SHP77 treated with DMSO at 0.1 percent for 48 hours (cell line): ENCODE data around the gene AP2A2.

Experiments used
- DNase-seq: peaks from one replicate; lab custom pipeline; 2025; lab: John Stamatoyannopoulos, UW

AP2A2 gene

GRCh38 chr11:1042626-1043562 is 117.2 kb downstream of the AP2A2 start:
- DNase-seq: no peak

- no peak for DNase-seq
These were observed 118.0 kb downstream of the AP2A2 start for GRCh38 chr11:1043563-1044096.

DNA sequence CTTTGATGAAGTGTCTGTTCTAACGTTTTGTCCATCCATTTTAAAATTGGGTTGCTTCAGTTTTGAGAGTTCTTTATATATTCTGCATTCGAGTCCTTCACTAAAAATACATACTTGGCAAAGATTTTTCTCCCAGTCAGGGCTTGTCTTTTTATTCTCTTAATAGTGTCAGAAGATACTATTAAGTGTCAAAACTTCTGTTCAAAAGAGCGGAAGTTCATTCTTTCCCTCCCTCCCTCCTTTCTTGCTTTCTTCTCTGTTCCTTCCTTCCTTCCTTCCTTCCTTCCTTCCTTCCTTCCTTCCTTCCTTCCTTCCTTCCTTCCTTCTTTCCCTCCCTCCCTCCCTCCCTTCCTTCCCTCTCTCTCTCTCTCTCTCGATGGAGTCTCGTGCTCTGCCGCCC is 118.5 kb downstream of the AP2A2 start:
- no peak for DNase-seq

DNA sequence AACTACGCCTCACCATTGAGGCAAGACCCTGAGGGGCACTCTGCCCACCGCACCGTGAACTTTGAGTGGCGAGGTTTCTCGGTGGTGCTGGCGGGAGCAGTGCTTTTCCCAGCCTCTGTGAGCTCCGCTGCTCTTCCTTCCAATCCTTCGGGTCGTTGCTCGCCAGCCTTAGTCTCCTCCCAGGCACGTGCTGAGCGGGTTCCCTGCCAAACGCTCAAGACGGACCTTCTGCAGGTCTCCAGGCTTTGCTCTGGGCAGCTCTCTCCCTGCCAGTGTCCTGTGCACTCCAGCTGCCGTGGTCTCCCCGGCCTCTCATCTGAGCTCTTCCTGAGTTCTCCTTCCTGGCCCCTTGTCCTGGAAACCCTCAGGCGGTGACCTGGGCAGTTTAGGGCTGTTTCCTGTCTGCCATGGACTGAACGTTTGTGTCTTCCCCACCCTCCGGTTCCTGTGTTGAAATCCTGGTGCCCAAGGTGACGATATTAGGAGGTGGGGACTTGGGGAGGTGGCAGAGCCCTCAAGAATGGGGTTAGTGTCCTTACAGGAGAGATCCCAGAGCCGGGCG is 122.0 kb downstream of the AP2A2 start:
- DNase-seq: no peak

DNA sequence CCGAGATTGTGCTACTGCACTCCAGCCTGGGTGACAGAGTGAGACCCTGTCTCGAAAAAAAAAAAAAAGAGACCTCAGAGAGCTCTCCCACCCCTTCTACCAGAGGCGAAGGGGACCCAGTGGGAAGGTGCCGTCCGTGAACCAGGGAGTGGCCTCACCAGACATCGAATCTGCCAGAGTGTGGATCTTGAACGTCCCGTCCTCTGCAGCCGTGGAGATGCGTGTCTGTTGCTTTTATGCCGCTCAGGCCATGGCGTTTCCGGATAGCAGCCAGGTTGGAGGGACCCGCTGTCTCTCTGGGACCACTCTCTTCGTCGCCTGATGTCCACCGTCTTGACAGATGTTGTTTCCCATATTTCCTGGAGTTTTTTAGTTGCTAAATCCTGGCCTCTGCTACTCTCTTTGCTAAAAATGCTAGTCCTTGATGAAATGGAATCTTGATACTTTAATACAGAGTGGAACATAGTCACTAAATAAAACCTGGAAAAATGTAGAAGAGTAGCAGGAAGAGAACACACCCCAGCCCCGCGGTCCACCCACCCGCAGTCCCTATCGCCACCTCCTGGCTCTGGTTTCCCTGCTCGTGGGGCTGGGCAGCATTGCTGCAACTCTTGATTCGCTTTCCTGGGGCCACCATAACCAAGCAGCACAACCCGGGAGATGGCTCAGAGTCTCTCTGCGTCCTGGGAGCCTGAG is 122.9 kb downstream of the AP2A2 start:
- DNase-seq: no peak

DNA sequence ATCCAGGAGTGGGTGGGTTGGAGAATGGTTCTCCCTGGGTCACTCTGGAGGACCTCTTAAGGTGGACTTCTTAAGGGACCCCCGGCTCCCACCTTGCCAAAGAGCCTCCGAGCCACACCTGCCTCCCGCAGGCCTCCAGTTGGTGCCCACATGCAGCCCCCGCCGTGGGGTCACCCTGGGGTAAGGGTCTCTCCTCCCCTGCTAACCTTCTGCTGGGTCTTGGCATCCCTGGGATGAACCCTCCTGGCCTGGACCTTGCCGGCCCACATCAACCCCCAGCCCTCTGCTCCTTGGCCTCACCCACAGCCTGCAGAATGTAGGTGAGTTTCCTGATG is 123.4 kb downstream of the AP2A2 start:
- DNase-seq: no peak

DNA sequence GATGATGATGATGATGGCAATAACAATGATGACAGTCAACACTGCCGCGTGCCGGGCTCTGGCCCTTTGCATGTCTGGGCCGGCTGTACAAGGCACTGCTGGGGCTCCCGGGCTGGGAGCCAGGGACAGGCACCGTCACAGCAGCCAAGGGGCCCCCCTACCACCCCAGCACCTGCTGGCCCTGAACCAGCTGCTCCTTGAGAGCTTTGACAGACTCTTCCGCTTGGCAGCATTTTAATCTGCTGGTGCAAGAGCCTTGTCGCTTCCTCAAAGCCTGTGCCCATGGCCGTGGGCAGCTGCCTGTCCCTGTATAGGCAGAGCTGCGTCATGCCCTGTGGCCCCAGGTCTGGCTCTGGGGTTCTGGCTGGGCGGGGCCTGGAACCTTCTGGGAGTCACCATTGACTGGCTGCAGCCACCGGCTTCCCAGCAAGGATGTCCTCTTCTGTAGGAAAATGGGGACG is 123.8 kb downstream of the AP2A2 start:
- DNase-seq: peak; percentile 2

GRCh38 chr11:1049911-1050580 is 124.4 kb downstream of the AP2A2 start:
- DNase-seq: no peak

DNA sequence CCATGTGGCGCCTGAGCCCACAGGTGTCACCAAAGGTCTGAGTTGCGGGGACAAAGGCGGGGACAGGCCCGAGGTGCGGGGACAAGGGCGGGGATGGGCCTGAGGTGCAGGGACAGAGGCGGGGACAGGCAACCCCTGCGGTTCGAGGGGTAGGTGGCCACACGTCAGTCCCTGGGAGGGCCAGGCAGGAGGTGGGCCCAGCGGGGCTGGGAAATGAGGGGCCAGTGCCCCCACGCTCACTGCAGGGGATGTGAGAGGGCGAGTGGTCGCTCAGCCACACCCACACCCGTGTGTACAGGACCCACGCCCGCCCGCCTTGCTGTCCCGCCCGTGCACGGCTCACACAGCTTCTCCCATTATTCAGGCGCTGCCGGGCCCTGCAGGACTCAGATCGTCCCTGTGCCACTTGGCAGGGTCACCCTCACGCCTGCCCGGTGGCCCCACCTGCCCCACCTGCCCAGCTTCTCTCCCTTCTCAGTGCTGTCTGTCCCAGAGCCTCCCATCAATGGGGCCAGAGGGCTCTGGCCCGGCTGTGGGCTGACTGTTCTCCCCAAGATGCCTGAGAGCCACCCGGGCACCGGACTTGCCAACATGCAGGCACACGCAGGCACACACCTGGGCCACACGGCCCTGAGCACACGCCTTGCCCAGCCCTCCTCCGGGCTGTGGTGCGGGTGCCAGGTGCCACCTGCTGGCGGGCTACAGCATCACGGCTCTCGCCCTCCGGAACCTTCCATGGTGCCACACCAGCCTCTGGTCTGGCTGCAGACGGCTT is 125.1 kb downstream of the AP2A2 start:
- no peak for DNase-seq

GRCh38 chr11:1051356-1052132 is 125.9 kb downstream of the AP2A2 start:
- DNase-seq: no peak

- DNase-seq: no peak
These were observed 126.7 kb downstream of the AP2A2 start for GRCh38 chr11:1052133-1053011.

- no peak for DNase-seq
These were observed 127.6 kb downstream of the AP2A2 start for GRCh38 chr11:1053121-1053901.

- DNase-seq: no peak
These were observed 128.8 kb downstream of the AP2A2 start for GRCh38 chr11:1054143-1055108.

DNA sequence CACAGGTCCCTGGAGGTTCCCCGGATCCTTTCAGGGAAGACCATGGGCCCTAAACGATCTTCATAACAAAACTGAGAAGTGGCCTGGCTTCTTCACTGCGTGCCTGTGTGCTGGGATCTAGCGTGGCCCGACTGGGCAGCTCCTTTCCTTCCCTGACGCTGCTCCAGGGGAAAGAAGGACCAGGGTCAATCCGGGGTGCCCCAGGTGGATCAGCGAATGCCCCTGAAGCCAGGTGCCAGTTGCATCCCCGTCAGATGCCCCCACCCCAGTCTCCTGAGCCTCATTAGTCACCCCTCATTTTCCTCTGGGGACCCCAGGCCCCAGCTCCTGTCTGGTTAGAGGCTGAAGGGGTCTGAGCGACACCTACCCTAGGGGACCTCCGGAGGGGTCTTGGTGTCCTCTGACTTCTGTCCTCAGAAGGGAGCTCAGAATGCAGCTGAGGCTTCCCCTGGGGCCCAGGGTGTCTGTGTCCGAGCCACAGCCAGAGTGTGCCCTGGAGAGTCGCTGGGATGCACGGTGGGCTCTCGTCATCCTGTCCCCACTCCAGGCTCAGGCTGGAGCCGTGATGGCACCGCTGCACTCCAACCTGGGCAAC is 129.5 kb downstream of the AP2A2 start:
- DNase-seq: no peak

DNA sequence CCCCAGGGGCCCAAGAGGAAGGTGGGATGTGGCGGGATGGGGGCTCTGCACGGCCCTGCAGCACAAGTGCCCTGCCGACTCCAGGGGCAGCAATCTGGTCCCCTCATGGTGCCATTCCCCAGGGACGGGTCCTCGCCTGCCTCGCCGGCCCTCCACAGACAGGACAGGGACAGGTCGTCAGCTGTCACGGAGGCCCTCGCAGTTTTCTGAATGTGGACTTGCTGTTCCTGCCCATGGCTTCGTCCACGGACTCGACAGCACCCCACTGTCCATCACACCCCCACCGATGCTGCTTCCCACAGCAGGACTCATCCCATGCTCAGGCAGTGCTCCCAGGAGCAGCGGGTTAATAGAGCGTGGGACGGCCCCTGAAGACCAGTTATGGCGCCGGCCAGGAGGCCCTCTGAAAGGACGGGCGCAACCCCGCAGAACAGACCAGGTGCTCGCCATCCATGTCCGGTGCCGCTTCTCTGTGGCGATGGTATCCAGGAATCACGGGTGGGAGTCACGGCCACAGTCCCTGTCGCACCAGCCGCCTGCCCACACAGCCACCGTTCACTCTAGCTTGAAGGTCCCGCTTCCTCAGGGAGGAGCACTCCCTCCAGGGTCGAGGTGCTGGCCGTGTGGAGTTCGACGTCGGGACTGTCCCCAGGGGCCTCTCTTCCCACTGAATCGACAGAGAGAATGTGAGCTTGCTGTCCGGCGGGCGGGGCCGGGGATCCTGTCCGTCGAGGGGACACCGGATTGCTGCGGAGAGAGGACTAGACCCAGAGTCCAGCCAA is 130.5 kb downstream of the AP2A2 start:
- no peak for DNase-seq

DNA sequence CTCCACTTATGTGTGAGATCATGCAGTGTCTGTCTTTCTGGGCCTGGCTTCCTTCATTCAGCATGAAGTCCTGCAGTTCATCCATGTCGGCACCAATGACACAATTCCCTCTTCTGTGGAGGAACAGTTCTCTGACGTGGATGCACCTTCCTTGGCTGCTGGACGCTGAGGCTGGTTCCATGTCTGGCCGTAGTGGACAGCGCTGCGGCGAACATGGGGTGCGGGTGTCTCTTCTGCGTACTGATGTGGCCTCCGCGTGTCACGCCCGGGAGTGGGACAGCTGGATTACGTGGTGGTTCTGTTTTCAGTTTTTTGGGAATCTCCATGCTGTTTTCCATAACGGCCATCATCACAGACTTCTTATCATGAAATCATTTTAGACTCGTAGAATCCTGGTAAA is 132.1 kb downstream of the AP2A2 start:
- no peak for DNase-seq
